ENCODE measurements around the gene RUFY3. TPM values are rescaled to one million over a fixed set of nuclear protein-coding genes. Genes with fewer than 3 reads are reported as not detected.

The RUFY3 gene
- total and polyA plus RNA-seq, 9 of the 15 experiments (the other 6 are each of a cell fraction or from before 2014, with no cell fraction given), result 4.2 to 31.1 (median 21.5) TPM

DNA sequence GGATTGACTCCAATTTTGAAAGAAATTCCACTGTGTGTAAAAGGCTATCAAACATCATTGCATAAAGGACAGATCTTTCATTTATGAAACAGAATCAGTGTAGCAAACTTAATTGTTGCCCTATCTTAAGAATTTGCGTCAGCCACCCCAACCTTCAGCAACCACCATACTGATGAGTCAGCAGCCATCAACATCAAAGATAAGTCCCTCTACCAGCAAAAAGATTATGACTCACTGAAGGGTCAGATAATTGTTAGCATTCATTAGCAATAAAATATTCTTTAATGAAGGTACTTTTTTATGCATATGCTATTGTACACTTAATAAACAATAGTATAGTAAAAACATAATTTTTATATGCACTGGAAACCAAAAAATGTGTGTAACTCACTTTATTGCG is 133.7 kb downstream of the RUFY3 start (continued):
- no peak for TF ChIP-seq TFAM (CRISPR knock-in tag; conservative IDR thresholded peaks at IDR 0.05)
- no peak for TF ChIP-seq PRPF4 (IDR thresholded peaks at IDR 0.05; ENCODE audit: insufficient read depth, low read depth, low read length, poor library complexity, severe bottlenecking)
- TF ChIP-seq ZNF133 (CRISPR knock-in tag; IDR thresholded peaks at IDR 0.05), result no peak
- TF ChIP-seq, protein P1, sequence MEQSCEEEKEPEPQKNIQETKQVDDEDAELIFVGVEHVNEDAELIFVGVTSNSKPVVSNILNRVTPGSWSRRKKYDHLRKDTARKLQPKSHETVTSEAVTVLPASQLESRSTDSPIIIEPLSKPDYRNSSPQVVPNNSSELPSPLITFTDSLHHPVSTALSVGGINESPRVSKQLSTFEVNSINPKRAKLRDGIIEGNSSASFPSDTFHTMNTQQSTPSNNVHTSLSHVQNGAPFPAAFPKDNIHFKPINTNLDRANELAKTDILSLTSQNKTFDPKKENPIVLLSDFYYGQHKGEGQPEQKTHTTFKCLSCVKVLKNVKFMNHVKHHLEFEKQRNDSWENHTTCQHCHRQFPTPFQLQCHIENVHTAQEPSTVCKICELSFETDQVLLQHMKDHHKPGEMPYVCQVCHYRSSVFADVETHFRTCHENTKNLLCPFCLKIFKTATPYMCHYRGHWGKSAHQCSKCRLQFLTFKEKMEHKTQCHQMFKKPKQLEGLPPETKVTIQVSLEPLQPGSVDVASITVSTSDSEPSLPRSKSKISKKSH (CRISPR knock-in tag; IDR thresholded peaks at IDR 0.05), result no peak
- TF ChIP-seq HSF4 (CRISPR knock-in tag; IDR thresholded peaks at IDR 0.05; ENCODE audit: borderline replicate concordance), result no peak
- TF ChIP-seq ZNF347 (CRISPR knock-in tag; IDR thresholded peaks at IDR 0.05; ENCODE audit: low read depth), result no peak
- no peak for TF ChIP-seq ZNF79 (CRISPR knock-in tag; IDR thresholded peaks at IDR 0.05; ENCODE audit: low read depth)
- no peak for TF ChIP-seq IFI16 (CRISPR knock-in tag; IDR thresholded peaks at IDR 0.05)
- TF ChIP-seq GABPB2 (CRISPR knock-in tag; conservative IDR thresholded peaks at IDR 0.05), result no peak
- no peak for TF ChIP-seq RNF219 (CRISPR knock-in tag; IDR thresholded peaks at IDR 0.05)
- no peak for TF ChIP-seq CC2D1A (IDR thresholded peaks at IDR 0.05)
- no peak for TF ChIP-seq LEF1 (IDR thresholded peaks at IDR 0.05)
- TF ChIP-seq ZNF589 (CRISPR knock-in tag; IDR thresholded peaks at IDR 0.05; ENCODE audit: low read depth), result no peak
- TF ChIP-seq, protein P2, sequence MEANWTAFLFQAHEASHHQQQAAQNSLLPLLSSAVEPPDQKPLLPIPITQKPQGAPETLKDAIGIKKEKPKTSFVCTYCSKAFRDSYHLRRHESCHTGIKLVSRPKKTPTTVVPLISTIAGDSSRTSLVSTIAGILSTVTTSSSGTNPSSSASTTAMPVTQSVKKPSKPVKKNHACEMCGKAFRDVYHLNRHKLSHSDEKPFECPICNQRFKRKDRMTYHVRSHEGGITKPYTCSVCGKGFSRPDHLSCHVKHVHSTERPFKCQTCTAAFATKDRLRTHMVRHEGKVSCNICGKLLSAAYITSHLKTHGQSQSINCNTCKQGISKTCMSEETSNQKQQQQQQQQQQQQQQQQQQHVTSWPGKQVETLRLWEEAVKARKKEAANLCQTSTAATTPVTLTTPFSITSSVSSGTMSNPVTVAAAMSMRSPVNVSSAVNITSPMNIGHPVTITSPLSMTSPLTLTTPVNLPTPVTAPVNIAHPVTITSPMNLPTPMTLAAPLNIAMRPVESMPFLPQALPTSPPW (CRISPR knock-in tag; IDR thresholded peaks at IDR 0.05), result no peak
- TF ChIP-seq, protein P3, sequence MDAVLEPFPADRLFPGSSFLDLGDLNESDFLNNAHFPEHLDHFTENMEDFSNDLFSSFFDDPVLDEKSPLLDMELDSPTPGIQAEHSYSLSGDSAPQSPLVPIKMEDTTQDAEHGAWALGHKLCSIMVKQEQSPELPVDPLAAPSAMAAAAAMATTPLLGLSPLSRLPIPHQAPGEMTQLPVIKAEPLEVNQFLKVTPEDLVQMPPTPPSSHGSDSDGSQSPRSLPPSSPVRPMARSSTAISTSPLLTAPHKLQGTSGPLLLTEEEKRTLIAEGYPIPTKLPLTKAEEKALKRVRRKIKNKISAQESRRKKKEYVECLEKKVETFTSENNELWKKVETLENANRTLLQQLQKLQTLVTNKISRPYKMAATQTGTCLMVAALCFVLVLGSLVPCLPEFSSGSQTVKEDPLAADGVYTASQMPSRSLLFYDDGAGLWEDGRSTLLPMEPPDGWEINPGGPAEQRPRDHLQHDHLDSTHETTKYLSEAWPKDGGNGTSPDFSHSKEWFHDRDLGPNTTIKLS (IDR thresholded peaks at IDR 0.05; ENCODE audit: borderline replicate concordance, low read depth), result no peak
- no peak for TF ChIP-seq RBM14 (IDR thresholded peaks at IDR 0.05; ENCODE audit: borderline replicate concordance, insufficient read depth, low read depth, low read length)
- no peak for TF ChIP-seq BRF1 (IDR thresholded peaks at IDR 0.05; ENCODE audit: borderline replicate concordance, extremely low read depth, insufficient read length)
- TF ChIP-seq SOX6 (IDR thresholded peaks at IDR 0.05), result peak; percentile 32; the same call in 1 of the 2 replicates
- TF ChIP-seq ZNF57 (CRISPR knock-in tag; IDR thresholded peaks at IDR 0.05), result no peak
- TF ChIP-seq RBM25 (IDR thresholded peaks at IDR 0.05; ENCODE audit: low read depth, low read length, severe bottlenecking), result no peak
- no peak for TF ChIP-seq ZNF277 (CRISPR knock-in tag; IDR thresholded peaks at IDR 0.05; ENCODE audit: borderline replicate concordance)
- TF ChIP-seq KHSRP (IDR thresholded peaks at IDR 0.05), result no peak
- TF ChIP-seq ZNF212 (CRISPR knock-in tag; IDR thresholded peaks at IDR 0.05), result no peak

Data from K562 (cell line).